WTC11 (cell line): ENCODE data around the gene RBFOX1. TPM values are rescaled to one million over a fixed set of nuclear protein-coding genes. Genes with fewer than 3 reads are reported as not detected.

Experiments
- ATAC-seq: fragments of 200-7000 bp; cut with Tn5 transposase; 2 replicates; pipeline ENCODE4 v1.10.0; 2021; ENCODE audit warnings: mild to moderate bottlenecking, moderate library complexity
- CTCF ChIA-PET: fragments of 300-600 bp; sonication (Branson Sonifier 250); formaldehyde crosslinking; loops from one replicate; lab custom pipeline; 2021; ENCODE audit warnings: antibody characterized with exemption; lab: Charles Lee
- POLR2A ChIA-PET: fragments of 350-600 bp; sonication (Branson Sonifier 250); formaldehyde crosslinking; loops from one replicate; lab custom pipeline; 2021; ENCODE audit warnings: antibody characterized with exemption; lab: Charles Lee
- DNase-seq: peaks from one replicate; pipeline ENCODE4 v3.0.0; 2021; ENCODE audit warnings: low spot score
- H3K27ac Mint-ChIP-seq: 2 replicates; pipeline ENCODE4 v1.8.0; 2021; ENCODE audit warnings: mixed read lengths
- H3K27me3 Mint-ChIP-seq: 2 replicates; pipeline ENCODE4 v1.8.0; 2021; ENCODE audit warnings: low read depth, mild to moderate bottlenecking, moderate library complexity, mixed read lengths
- H3K36me3 Mint-ChIP-seq: 2 replicates; pipeline ENCODE4 v1.8.0; 2021; ENCODE audit warnings: mixed read lengths
- H3K4me1 Mint-ChIP-seq: 2 replicates; pipeline ENCODE4 v1.8.0; 2022; ENCODE audit warnings: mixed read lengths
- H3K4me3 Mint-ChIP-seq: 2 replicates; pipeline ENCODE4 v1.8.0; 2021; ENCODE audit warnings: mild to moderate bottlenecking, moderate library complexity, mixed read lengths
- H3K9me3 Mint-ChIP-seq: 2 replicates; pipeline ENCODE4 v1.8.0; 2021; ENCODE audit warnings: mixed read lengths
- ETV6 ChIP-seq: sonication (generic); formaldehyde crosslinking; IDR thresholded peaks from 2 replicates; pipeline ENCODE4 v1.8.1; 2022; ENCODE audit warnings: mild to moderate bottlenecking, missing genetic modification reagents
- FOXJ3 ChIP-seq: sonication (generic); formaldehyde crosslinking; IDR thresholded peaks from 2 replicates; pipeline ENCODE4 v1.9.0; 2021; ENCODE audit warnings: missing genetic modification reagents, mild to moderate bottlenecking, borderline replicate concordance
- HMGA2 ChIP-seq: fragments of 250-450 bp; sonication (Bioruptor Pico); IDR thresholded peaks from 2 replicates; pipeline ENCODE4 v1.4.0; 2021; ENCODE audit warnings: mild to moderate bottlenecking, moderate library complexity
- JUN ChIP-seq: sonication (generic); formaldehyde crosslinking; IDR thresholded peaks from 2 replicates; pipeline ENCODE4 v1.8.0; 2023; ENCODE audit warnings: mild to moderate bottlenecking, missing genetic modification reagents
- NFATC4 ChIP-seq: fragments of 250-450 bp; sonication (Bioruptor Pico); IDR thresholded peaks from 2 replicates; pipeline ENCODE4 v1.9.0; 2021; ENCODE audit warnings: mild to moderate bottlenecking
- RORB ChIP-seq: fragments of 250-450 bp; sonication (Bioruptor Pico); IDR thresholded peaks from 2 replicates; pipeline ENCODE4 v1.9.0; 2021; ENCODE audit warnings: mild to moderate bottlenecking
- ZNF416 ChIP-seq: fragments of 250-450 bp; sonication (Bioruptor Pico); IDR thresholded peaks from 2 replicates; pipeline ENCODE4 v1.9.0; 2021; ENCODE audit warnings: mild to moderate bottlenecking, inconsistent platforms
- total RNA-seq: library from RNA; stranded (reverse); gene quantifications from 3 replicates; pipeline ENCODE4 v1.2.3, GENCODE V29; 2021
- TF ChIP-seq, protein P1 (sequence below): sonication (generic); formaldehyde crosslinking; conservative IDR thresholded peaks from 2 replicates; pipeline ENCODE4 v1.8.1; 2022; ENCODE audit warnings: mild to moderate bottlenecking, missing genetic modification reagents
- TF ChIP-seq, protein P2 (sequence below): sonication (generic); formaldehyde crosslinking; IDR thresholded peaks from 2 replicates; pipeline ENCODE4 v1.8.1; 2022; ENCODE audit warnings: mild to moderate bottlenecking, moderate library complexity, missing genetic modification reagents
- TF ChIP-seq, protein P3 (sequence below): sonication (generic); formaldehyde crosslinking; IDR thresholded peaks from 2 replicates; pipeline ENCODE4 v1.8.0; 2022; ENCODE audit warnings: missing genetic modification reagents
- TF ChIP-seq, protein P4 (sequence below): sonication (generic); formaldehyde crosslinking; IDR thresholded peaks from 2 replicates; pipeline ENCODE4 v1.8.1; 2023; ENCODE audit warnings: mild to moderate bottlenecking, missing genetic modification reagents, moderate library complexity
- TF ChIP-seq, protein P5 (sequence below): fragments of 200-600 bp; IDR thresholded peaks from 2 replicates; pipeline ENCODE4 v1.8.0; 2022; ENCODE audit warnings: antibody characterized with exemption
- TF ChIP-seq, protein P6 (sequence below): sonication (generic); formaldehyde crosslinking; IDR thresholded peaks from 2 replicates; pipeline ENCODE4 v1.8.1; 2022; ENCODE audit warnings: low read depth, missing genetic modification reagents, borderline replicate concordance

Gene RBFOX1
- total RNA-seq, 1 experiment from 2014 or later, result 1.1 TPM

DNA sequence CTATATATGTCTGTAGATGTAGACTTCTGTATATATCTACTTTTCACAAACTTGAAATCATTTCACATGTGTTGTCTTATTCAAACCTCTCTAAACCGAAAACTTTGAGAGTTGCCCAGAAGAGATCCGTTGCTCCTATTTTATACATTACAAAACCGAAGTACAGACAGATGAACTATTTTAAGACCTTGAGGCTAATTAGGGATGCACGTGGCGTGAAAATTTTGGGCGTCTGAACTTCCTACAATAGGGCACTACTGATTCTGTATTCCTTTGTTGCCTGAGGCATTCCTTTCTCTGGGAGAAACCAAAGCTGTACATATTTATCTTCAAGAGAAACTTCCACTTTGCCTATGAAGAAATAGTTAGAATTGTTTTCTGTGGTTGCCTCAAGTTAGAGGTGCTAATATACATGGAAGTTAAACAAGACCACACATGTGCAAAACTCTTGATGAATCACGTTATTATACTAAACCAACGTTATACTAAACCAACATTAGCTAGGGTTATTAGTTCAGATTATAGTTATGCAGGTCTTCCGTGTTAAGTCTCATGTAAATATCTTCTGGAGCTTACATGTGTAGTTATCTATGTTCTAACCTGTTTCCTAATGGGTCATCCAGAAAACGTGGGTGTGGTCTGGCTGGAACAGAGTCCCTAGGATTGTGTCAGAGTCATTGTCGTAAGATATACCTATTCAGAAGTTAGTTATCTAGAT lies 111.2 kb downstream of the RBFOX1 start:
- no peak for DNase-seq
- no peak overlapping the region for H3K27ac Mint-ChIP-seq
- peaks cover 79% of the 10 kb centered on the region for H3K9me3 Mint-ChIP-seq
- POLR2A ChIA-PET, result no interaction called here
- ATAC-seq, result no peak
- H3K4me1 Mint-ChIP-seq, result no peaks in the 10 kb centered on the region
- H3K36me3 Mint-ChIP-seq, result peaks cover 74% of the 10 kb centered on the region
- TF ChIP-seq, protein P1, sequence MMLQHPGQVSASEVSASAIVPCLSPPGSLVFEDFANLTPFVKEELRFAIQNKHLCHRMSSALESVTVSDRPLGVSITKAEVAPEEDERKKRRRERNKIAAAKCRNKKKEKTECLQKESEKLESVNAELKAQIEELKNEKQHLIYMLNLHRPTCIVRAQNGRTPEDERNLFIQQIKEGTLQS (CRISPR knock-in tag), result no peak
- peaks cover 17% of the 10 kb centered on the region for H3K27me3 Mint-ChIP-seq
- H3K4me3 Mint-ChIP-seq, result no peak overlapping the region
- CTCF ChIA-PET, result no interaction called here

DNA sequence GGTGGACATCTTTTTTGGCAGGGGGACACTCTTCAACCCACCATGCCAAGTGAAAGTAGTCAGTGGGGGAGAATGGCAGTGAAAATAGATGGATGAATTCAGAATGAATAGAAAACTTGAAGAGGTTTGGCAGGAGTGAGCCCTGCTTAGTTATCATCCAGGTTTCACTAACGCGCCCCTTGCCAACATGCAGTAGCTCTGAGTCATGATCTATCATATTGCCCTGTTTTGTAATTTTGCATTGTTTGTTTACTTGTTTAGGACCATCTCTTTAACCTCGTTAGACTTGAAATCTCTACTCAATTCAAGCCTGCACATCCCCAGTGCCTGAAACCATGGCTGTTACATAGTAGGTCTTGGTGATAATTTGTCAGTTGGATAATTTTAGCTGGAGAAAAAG lies 116.7 kb downstream of the RBFOX1 start:
- ATAC-seq (no peak), DNase-seq (no peak)
- Mint-ChIP-seq H3K4me3 (no peak overlapping the region), H3K4me1 (no peaks in the 10 kb centered on the region), H3K36me3 (peaks cover 80% of the 10 kb centered on the region), H3K9me3 (peaks cover 87% of the 10 kb centered on the region), H3K27me3 (peaks cover 15% of the 10 kb centered on the region), H3K27ac (no peak overlapping the region)
- ChIA-PET POLR2A (no interaction called here), CTCF (no interaction called here)
- TF ChIP-seq, protein P2, sequence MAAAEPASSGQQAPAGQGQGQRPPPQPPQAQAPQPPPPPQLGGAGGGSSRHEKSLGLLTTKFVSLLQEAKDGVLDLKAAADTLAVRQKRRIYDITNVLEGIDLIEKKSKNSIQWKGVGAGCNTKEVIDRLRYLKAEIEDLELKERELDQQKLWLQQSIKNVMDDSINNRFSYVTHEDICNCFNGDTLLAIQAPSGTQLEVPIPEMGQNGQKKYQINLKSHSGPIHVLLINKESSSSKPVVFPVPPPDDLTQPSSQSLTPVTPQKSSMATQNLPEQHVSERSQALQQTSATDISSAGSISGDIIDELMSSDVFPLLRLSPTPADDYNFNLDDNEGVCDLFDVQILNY (CRISPR knock-in tag), result no peak
- TF ChIP-seq ZNF416, result no peak
- TF ChIP-seq, protein P3, sequence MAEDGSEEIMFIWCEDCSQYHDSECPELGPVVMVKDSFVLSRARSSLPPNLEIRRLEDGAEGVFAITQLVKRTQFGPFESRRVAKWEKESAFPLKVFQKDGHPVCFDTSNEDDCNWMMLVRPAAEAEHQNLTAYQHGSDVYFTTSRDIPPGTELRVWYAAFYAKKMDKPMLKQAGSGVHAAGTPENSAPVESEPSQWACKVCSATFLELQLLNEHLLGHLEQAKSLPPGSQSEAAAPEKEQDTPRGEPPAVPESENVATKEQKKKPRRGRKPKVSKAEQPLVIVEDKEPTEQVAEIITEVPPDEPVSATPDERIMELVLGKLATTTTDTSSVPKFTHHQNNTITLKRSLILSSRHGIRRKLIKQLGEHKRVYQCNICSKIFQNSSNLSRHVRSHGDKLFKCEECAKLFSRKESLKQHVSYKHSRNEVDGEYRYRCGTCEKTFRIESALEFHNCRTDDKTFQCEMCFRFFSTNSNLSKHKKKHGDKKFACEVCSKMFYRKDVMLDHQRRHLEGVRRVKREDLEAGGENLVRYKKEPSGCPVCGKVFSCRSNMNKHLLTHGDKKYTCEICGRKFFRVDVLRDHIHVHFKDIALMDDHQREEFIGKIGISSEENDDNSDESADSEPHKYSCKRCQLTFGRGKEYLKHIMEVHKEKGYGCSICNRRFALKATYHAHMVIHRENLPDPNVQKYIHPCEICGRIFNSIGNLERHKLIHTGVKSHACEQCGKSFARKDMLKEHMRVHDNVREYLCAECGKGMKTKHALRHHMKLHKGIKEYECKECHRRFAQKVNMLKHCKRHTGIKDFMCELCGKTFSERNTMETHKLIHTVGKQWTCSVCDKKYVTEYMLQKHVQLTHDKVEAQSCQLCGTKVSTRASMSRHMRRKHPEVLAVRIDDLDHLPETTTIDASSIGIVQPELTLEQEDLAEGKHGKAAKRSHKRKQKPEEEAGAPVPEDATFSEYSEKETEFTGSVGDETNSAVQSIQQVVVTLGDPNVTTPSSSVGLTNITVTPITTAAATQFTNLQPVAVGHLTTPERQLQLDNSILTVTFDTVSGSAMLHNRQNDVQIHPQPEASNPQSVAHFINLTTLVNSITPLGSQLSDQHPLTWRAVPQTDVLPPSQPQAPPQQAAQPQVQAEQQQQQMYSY (CRISPR knock-in tag), result no peak
- TF ChIP-seq, protein P4, sequence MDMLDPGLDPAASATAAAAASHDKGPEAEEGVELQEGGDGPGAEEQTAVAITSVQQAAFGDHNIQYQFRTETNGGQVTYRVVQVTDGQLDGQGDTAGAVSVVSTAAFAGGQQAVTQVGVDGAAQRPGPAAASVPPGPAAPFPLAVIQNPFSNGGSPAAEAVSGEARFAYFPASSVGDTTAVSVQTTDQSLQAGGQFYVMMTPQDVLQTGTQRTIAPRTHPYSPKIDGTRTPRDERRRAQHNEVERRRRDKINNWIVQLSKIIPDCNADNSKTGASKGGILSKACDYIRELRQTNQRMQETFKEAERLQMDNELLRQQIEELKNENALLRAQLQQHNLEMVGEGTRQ, result no peak
- TF ChIP-seq FOXJ3 (CRISPR knock-in tag), result no peak
- TF ChIP-seq, protein P5, sequence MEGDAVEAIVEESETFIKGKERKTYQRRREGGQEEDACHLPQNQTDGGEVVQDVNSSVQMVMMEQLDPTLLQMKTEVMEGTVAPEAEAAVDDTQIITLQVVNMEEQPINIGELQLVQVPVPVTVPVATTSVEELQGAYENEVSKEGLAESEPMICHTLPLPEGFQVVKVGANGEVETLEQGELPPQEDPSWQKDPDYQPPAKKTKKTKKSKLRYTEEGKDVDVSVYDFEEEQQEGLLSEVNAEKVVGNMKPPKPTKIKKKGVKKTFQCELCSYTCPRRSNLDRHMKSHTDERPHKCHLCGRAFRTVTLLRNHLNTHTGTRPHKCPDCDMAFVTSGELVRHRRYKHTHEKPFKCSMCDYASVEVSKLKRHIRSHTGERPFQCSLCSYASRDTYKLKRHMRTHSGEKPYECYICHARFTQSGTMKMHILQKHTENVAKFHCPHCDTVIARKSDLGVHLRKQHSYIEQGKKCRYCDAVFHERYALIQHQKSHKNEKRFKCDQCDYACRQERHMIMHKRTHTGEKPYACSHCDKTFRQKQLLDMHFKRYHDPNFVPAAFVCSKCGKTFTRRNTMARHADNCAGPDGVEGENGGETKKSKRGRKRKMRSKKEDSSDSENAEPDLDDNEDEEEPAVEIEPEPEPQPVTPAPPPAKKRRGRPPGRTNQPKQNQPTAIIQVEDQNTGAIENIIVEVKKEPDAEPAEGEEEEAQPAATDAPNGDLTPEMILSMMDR, result no peak
- TF ChIP-seq ETV6 (CRISPR knock-in tag), result no peak
- no peak for TF ChIP-seq HMGA2 (CRISPR knock-in tag)
- TF ChIP-seq RORB (CRISPR knock-in tag), result no peak

DNA sequence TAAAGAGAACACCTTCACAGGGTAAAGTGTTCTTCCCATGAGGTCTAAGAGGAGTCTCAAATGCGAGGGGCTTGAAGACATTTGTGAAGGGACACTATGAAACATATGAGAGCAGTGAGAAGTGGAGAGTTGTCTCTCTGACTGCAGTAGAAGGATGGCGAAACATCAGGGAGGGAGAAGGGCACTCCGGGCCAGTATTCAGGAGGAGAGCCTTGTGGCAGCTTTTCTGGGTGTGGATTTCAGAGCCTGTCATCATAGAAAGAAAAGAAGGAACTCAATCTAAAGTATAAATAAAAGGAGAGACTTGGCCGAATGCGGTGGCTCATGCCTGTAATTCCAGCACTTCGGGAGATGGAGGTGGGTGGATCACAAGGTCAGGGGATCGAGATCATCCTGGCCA lies 117.2 kb downstream of the RBFOX1 start:
- POLR2A ChIA-PET, result no interaction called here
- ATAC-seq, result no peak

More for the DNA sequence above, 117.2 kb downstream of the RBFOX1 start:
- H3K27ac Mint-ChIP-seq, result no peak overlapping the region
- H3K9me3 Mint-ChIP-seq, result peaks cover 88% of the 10 kb centered on the region
- H3K27me3 Mint-ChIP-seq, result peaks cover 15% of the 10 kb centered on the region
- CTCF ChIA-PET, result no interaction called here
- no peaks in the 10 kb centered on the region for H3K4me1 Mint-ChIP-seq
- no peak for DNase-seq
- peaks cover 82% of the 10 kb centered on the region for H3K36me3 Mint-ChIP-seq
- TF ChIP-seq, protein P2 (CRISPR knock-in tag), result no peak
- TF ChIP-seq, protein P6, sequence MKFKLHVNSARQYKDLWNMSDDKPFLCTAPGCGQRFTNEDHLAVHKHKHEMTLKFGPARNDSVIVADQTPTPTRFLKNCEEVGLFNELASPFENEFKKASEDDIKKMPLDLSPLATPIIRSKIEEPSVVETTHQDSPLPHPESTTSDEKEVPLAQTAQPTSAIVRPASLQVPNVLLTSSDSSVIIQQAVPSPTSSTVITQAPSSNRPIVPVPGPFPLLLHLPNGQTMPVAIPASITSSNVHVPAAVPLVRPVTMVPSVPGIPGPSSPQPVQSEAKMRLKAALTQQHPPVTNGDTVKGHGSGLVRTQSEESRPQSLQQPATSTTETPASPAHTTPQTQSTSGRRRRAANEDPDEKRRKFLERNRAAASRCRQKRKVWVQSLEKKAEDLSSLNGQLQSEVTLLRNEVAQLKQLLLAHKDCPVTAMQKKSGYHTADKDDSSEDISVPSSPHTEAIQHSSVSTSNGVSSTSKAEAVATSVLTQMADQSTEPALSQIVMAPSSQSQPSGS (CRISPR knock-in tag), result no peak
- TF ChIP-seq NFATC4 (CRISPR knock-in tag) (no peak), JUN (CRISPR knock-in tag) (no peak)
- no peak overlapping the region for H3K4me3 Mint-ChIP-seq
